Panc1 (cell line): ENCODE measurements around the gene AGPAT3.

Experiments used
- CTCF ChIP-seq: fragments of 450-650 bp; IDR thresholded peaks from 2 replicates; pipeline ENCODE4 v1.5.1; 2017; ENCODE audit warnings: mild to moderate bottlenecking
- POLR2AphosphoS5 ChIP-seq: IDR thresholded peaks from 2 replicates; pipeline ENCODE4 v1.6.1; 2012; ENCODE audit warnings: mild to moderate bottlenecking, low read depth, low read length, moderate library complexity
- SIN3A ChIP-seq: IDR thresholded peaks from 2 replicates; pipeline ENCODE4 v1.6.1; 2012; ENCODE audit warnings: low read depth, mild to moderate bottlenecking, low read length, moderate library complexity, borderline replicate concordance; ENCODE audit not compliant: insufficient read depth
- TCF7L2 ChIP-seq: IDR thresholded peaks from 2 replicates; pipeline ENCODE4 v1.6.1; 2011; ENCODE audit warnings: mild to moderate bottlenecking, low read depth, low read length, inconsistent platforms

- no peak for TF ChIP-seq CTCF
- no peak for TF ChIP-seq SIN3A
- TF ChIP-seq POLR2AphosphoS5, result no peak
- no peak for TF ChIP-seq TCF7L2
Observed at GRCh38 chr21:43940329-43941050, 75.5 kb downstream of the AGPAT3 start.
